NCI-H748 (cell line): ENCODE data around the gene CEP57L1.

ENCODE experiments used
- DNase-seq: peaks from one replicate; lab custom pipeline; 2025; ENCODE audit not compliant: unreplicated experiment; lab: John Stamatoyannopoulos, UW

CEP57L1 gene

GRCh38 chr6:109095036-109095834, at the start of gene CEP57L1:
CEP57L1 (plus strand) TSS chr6:109095507; CDS start chr6:109145222, 49,715 bp downstream.
- peak; percentile 99 for DNase-seq

- no peak for DNase-seq
Observed at GRCh38 chr6:109048176-109048575, 47.1 kb upstream of the CEP57L1 start.

GRCh38 chr6:109048670-109049415, 46.5 kb upstream of the CEP57L1 start:
- DNase-seq, result no peak

- peak; percentile 24 for DNase-seq
Observed at GRCh38 chr6:109050012-109050411, 45.3 kb upstream of the CEP57L1 start.

- DNase-seq, result no peak
Observed at GRCh38 chr6:109050447-109051102, 44.7 kb upstream of the CEP57L1 start.

- no peak for DNase-seq
Observed at GRCh38 chr6:109051301-109052017, 43.8 kb upstream of the CEP57L1 start.

- DNase-seq, result no peak
Observed at GRCh38 chr6:109052018-109052651, 43.2 kb upstream of the CEP57L1 start.

GRCh38 chr6:109052852-109053251, 42.5 kb upstream of the CEP57L1 start:
- no peak for DNase-seq

- DNase-seq, result no peak
Observed at GRCh38 chr6:109053336-109053735, 42.0 kb upstream of the CEP57L1 start.

- no peak for DNase-seq
Observed at GRCh38 chr6:109055771-109056235, 39.5 kb upstream of the CEP57L1 start.

- DNase-seq, result no peak
Observed at GRCh38 chr6:109056661-109057060, 38.6 kb upstream of the CEP57L1 start.

GRCh38 chr6:109058620-109059019, 36.7 kb upstream of the CEP57L1 start:
- DNase-seq, result no peak

- no peak for DNase-seq
Observed at GRCh38 chr6:109059153-109059552, 36.2 kb upstream of the CEP57L1 start.

GRCh38 chr6:109059571-109060021, 35.7 kb upstream of the CEP57L1 start:
- DNase-seq, result no peak

GRCh38 chr6:109060571-109060970, 34.7 kb upstream of the CEP57L1 start:
- no peak for DNase-seq

- DNase-seq, result no peak
Observed at GRCh38 chr6:109062216-109062615, 33.1 kb upstream of the CEP57L1 start.

- no peak for DNase-seq
Observed at GRCh38 chr6:109062767-109063352, 32.4 kb upstream of the CEP57L1 start.

GRCh38 chr6:109069746-109070145, 25.6 kb upstream of the CEP57L1 start:
- DNase-seq, result no peak

- DNase-seq, result no peak
Observed at GRCh38 chr6:109071125-109071917, 24.0 kb upstream of the CEP57L1 start.
